SKM-1 (cell line): ENCODE data around the gene HLA-DRB5.
"Not testable (repeated sequence)": the region's sequence is repeated elsewhere in the genome, so short reads cannot be mapped to it uniquely, and the experiment has no call there.

ENCODE experiments used
- DNase-seq: peaks from one replicate; lab custom pipeline; 2025; ENCODE audit not compliant: unreplicated experiment; lab: John Stamatoyannopoulos, UW

HLA-DRB5 gene

DNA sequence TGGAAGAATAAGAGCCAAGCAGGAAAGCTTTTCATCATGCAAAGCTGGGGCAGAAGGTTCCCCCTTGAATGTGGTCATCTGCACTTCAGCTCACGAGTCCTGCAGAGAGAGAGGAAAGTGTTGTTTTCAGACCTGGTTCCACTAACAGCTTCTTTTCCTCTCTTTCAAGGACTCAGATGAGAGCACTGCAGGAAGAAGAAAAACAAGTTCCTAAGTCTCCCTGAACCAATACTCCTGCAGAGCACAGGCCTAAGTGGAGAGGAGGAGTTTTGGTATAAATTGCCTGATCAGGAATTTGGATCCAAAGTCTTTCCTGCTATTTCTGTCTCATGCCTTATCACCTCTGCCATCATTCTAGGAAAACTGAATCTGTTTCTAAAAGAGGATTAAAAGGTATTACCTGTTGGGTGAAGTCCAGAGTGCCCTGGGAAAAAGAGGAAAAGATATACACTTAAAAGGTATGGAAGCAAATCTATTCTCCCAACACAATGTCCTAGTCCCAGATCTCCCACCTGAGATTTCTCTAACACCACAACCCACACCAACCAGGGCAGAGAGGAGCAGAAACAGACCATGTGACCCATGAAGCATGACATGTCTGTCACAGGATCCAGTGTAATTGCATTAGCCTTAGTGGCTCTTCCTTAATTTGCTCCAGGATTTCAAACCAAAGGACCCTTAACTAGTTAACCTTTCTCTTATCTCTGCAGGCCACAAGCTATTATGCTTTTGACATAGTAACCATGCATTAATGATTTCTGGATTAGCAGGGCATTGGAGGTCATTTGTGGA, 12.2 kb downstream of the HLA-DRB5 start:
- DNase-seq: no peak

DNA sequence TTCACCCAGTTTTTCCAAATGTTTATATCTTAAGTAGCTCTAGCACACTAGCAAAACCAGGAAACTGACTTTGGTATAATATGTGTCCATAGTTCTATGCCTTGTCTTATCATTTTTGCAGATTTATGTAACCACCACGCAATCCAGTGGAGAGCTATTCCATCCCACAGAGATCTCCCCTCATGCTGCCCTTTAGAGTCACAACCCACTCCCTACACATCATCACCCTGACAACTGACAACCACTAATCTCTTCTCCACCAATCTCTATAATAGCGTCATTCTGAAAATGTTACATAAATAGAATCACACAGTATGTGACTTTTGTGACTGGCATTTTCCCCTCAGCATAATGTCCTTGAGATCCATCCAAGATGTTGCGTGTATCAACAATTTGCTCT, 29.1 kb downstream of the HLA-DRB5 start:
- no peak for DNase-seq

DNA sequence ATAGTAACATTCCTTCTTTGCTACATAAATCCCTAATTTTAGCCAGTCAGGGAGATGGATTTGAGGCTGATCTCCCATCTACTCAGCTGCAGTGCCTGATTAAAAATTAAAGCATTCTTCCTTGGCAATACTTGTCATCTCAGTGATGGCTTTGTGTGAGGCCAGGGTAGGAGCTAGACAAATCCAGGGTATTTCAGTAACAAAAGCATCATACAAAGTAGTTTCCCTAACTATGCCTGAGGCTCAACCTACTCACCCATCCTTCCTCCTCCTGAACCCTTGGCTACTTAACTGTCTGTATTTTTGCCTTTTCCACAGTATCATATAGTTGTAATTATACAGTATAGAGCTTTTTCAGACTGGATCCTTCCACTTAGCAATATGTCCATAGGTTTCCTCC, 37.7 kb downstream of the HLA-DRB5 start:
- no peak for DNase-seq

DNA sequence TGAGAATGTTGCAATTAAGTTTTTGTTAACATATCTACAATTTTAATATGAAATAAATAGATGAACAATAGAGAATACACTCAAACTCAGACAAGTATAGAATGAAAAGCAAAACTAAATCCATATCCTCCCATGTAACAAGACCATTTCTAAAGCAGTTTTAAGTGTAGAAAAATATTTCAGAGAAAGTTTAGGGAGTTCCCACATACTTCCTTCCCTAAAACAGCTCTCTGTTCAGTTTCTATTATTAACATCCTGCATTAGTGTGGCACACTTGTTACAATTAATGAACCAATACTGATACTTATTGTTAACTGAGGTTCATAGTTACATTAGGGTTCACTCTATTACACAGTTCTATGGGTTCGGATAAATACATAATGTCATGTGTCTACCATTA, 38.4 kb downstream of the HLA-DRB5 start:
- DNase-seq: no peak

DNA sequence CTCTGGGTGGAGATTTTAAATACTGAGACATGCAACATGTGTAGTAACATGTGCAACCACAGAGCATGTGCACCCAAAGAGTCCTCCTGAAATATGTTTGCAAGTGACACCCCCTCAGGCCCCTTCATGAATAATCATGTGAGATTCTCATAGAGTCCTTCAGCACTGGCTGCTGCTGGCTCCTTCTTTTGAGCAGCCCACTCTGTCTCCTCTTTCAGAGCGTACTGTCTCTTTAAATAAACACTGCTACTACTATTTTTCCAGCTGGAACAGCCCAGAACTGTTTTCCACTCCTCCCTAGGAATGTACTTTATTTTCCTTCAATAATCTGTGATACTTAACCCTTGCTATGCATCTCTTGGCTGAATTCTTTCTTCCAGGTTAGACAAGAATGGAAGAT, 42.0 kb downstream of the HLA-DRB5 start:
- DNase-seq: no peak

DNA sequence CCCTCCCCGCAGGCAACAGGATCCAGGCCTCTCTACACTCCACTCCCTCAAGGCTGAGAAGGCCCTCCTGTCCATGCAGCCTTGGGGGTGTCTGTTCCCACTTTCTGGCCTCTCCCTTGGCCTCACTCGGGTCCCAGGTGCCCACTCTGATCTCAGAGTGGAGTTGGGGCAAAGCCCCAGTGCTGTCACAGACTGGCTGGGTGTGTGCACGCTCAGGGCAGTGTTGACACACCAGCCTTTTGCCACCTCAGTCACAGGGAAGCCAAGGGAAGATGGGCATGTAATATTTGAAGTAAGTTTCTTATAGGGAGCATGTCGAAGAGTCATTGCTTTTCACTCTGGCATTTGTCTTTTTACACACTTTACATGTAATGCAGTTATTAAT, 45.5 kb downstream of the HLA-DRB5 start:
- no peak for DNase-seq

DNA sequence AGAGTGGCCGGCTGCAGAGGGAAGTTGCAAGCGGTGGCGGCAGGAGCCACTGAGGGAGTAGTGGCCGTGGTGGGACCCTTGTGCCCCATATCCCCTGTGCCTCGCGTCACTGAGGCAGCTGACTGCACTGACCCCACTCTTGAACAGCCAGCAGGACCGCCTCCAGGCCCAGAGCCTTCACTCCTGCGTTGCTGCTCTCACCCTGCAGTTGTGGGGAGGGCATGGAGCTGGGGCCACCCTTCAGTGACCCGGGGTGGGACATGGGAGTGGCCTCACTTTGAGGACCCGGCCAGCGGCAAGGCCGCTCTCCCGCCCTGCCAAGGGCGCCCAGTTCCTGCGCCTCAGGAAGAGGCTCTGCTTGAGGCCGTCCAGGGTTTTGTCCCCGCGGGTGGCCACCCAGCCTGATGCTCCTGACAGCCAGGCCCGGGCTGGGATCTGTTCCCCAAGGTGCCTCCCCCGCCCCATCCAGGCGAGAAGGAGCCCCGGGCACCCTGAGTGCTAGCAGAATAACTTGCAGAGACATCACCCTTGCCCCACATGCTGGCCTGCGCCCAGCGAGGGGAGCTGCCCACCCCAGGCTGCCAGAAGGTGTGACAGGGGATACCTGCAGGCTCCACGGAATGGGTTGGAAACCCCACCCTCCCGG, 46.0 kb downstream of the HLA-DRB5 start:
- DNase-seq: no peak

DNA sequence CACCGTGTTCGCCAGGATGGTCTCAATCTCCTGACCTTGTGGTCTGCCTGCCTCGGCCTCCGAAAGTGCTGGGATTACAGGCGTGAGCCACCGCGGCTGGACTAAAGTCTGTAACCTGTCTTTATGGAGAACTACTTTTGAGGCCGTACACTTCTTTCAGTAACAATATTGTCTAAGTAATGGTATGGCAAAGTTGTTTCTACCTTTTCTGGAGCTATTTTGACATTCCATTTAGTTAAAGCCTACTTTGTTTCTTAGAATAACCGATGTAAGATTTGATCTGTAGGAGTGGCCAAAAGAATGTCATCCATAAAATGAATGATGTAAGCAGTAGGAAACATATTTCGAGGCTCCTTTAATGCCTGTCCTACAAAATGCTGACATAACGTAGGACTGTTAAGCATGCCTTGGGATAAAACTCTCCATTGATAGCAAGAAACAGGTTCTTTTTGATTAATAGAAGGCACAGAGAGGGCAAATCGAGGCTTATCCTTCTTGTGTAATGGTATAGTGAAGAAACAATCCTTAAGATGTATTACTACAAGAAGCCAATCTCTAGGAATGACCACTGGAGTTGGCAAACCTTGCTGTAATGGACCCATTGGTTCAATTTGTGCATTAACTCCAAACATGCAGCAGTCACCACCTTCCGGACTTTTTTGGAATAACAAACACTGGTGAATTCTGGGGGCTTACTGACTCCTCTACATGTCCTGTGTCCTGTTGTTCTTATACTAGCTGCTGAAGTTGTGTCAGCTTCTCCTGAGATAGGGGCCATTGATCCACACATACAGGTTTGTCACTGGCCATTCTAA, 54.5 kb downstream of the HLA-DRB5 start:
- DNase-seq: no peak

DNA sequence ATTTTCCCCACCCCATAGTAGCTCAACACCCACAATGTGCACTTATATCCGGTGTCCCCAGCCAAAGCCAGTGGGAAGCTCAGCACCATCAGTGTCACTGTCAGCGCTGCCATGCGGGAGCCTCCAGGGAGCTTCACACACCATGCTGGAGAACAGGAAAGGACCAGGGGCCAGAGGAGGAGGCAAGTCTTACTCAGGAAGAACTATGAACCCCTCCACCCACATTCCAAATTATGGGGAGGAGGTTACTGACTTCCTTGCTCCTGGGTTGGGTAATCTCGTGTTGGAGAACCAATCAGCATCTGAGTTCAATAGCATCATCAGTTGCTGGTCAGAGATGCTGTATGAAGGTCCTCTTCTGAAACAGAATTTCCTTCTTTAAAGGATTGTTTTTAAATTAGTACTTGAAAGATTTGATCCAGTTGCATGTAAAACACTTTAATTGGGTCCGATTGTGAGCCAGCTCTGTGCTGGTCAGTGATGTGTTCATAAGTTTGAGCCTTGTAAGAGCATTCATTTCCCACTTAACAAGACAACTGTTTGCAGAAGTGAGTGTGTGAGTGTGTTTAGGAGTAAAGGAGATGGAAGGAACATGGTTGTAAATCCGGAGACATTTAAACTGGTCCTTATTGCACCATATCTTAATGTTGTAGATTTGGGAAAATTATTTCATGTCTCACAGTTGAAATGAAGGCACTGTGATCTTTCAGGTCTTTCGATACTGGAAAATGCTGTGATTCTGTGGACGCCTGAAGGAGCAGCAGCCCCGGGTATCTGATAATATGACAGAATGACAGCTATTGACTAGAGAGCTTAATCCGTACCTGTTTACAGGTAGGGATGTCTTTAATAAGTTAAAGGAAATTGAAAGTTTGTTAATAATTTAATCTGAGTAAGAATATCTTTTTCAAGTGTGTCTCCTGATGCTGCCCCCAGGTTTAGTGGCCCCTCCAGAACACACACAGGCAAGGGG, 56.4 kb downstream of the HLA-DRB5 start:
- not testable (repeated sequence) for DNase-seq

DNA sequence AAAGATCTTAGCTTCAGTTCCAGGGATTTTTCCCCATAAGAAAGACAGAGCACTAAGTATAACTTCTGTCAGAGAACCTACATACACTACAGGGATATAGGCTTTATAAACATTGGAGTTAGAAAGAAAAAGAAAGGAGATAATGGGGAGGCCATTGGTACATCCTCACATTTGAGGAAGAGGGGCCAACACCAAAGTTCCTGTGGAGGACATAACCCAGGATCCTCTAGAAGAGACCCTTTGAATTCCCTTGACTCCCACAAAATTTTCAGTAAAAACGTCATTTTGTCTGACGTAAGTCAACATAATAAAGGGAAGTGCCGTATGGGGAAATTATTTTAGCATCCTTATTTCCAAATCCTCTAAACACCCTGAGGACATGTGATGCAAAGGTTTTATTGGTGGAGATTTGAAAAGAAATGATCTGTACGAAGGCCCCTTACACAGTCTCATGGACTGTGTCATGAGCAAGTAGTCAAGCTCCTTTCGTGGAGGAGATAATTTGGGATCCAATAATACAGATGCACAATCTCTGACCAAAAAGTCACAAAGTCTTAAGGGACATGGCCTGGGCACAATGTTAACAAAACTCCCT, 57.2 kb downstream of the HLA-DRB5 start:
- DNase-seq: no peak

DNA sequence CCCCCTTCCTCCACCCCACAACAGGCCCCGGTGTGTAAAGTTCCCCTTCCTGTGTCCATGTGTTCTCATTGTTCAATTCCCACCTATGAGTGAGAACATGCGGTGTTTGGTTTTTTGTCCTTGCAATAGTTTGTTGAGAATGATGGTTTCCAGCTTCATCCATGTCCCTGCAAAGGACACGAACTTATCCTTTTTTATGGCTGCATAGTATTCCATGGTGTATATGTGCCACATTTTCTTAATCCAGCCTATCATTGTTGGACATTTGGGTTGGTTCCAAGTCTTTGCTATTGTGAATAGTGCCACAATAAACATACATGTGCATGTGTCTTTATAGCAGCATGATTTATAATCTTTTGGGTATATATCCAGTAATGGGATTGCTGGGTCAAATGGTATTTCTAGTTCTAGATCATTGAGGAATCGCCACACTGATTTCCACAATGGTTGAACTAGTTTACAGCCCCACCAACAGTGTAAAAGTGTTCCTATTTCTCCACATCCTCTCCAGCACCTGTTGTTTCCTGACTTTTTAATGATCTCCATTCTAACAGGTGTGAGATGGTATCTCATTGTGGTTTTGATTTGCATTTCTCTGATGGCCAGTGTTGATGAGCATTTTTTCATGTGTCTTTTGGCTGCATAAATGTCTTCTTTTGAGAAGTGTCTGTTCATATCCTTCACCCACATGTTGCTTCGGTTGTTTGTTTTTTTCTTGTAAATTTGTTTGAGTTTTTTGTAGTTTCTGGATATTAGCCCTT, 62.2 kb downstream of the HLA-DRB5 start:
- DNase-seq: not testable (repeated sequence)
